Lower leg skin (tissue), 3 donors: ENCODE data around the gene CACNA1I.

Experiments
- CTCF ChIP-seq, 3 donors: fragments of 450-650 bp; IDR thresholded peaks; one replicate each; pipeline ENCODE4 v1.5.1; 2016; ENCODE audit warnings: antibody characterized with exemption in 3 of 3, mild to moderate bottlenecking in 3 of 3, moderate library complexity in 2 of 3
- POLR2A ChIP-seq, 2 donors: fragments of 450-650 bp; IDR thresholded peaks; one replicate each; pipeline ENCODE4 v1.6.1; 2016 to 2017; ENCODE audit warnings: antibody characterized with exemption in 2 of 2, mild to moderate bottlenecking in 1 of 2, moderate library complexity in 1 of 2

- TF ChIP-seq CTCF (IDR thresholded peaks at IDR 0.05) (no peak), POLR2A (IDR thresholded peaks at IDR 0.05) (no peak)
Measured at GRCh38 chr22:39530692-39531331, 39.7 kb upstream of the CACNA1I start.
